Adrenal gland (tissue), 12 donors: ENCODE data around the gene TRAPPC12. TPM values are rescaled to one million over a fixed set of nuclear protein-coding genes. Genes with fewer than 3 reads are reported as not detected.
"Not testable (repeated sequence)": the region's sequence is repeated elsewhere in the genome, so short reads cannot be mapped to it uniquely, and the experiment has no call there.

Experiments used
- DNase-seq, 7 donors: peaks; one replicate each; pipeline ENCODE4 v3.0.0-alpha.2; 2019 to 2020
- H3K27ac ChIP-seq, 5 donors: fragments of 200-600 bp; sonication (generic) in 4 of 5; 1 replicate in 3 of 5; 2 replicates in 2 of 5; pipeline versions ENCODE4 v1.5.1 to v1.8.0; 2016 to 2020; ENCODE audit warnings: mild to moderate bottlenecking in 1 of 5
- H3K27me3 ChIP-seq: fragments of 200-600 bp; 2 replicates; pipeline ENCODE4 v1.8.0; 2021
- H3K36me3 ChIP-seq, 2 donors: fragments of 200-600 bp; replicated peaks in 1 of 2; 1 replicate in 1 of 2; 2 replicates in 1 of 2; pipeline versions ENCODE4 v1.5.1 to v1.8.0; 2018 to 2022
- H3K4me1 ChIP-seq, 2 donors: fragments of 200-600 bp; replicated peaks in 1 of 2; 1 replicate in 1 of 2; 2 replicates in 1 of 2; pipeline versions ENCODE4 v1.5.1 to v1.8.0; 2018 to 2021
- H3K4me3 ChIP-seq, 4 donors: fragments of 200-600 bp; sonication (generic) in 3 of 4; one replicate each; pipeline ENCODE4 v1.5.1; 2016 to 2018
- H3K9me3 ChIP-seq, 3 donors: fragments of 200-600 bp; sonication (generic) in 1 of 3; replicated peaks in 1 of 3; 1 replicate in 2 of 3; 2 replicates in 1 of 3; pipeline versions ENCODE4 v1.5.1 to v1.8.0; 2016 to 2021
- CTCF ChIP-seq, 6 experiments: fragments of 450-650 bp in 4 of 6; fragments of 200-600 bp in 2 of 6; sonication (generic) in 1 of 6; IDR thresholded peaks; 1 replicate in 5 of 6; 2 replicates in 1 of 6; pipeline versions ENCODE4 v1.5.1 to v1.8.0; 2016 to 2021; ENCODE audit warnings: antibody characterized with exemption in 6 of 6, mild to moderate bottlenecking in 2 of 6, moderate library complexity in 1 of 6
- POLR2A ChIP-seq, 2 donors: fragments of 450-650 bp; IDR thresholded peaks; one replicate each; pipeline ENCODE4 v1.6.1; 2017; ENCODE audit warnings: antibody characterized with exemption in 2 of 2, mild to moderate bottlenecking in 2 of 2, moderate library complexity in 1 of 2
- WGBS, 4 donors: extraction: QIAGEN DNeasy Blood & Tissue Kit in 2 of 4; methylation state at CpG; one replicate each; pipeline versions ENCODE4 v1.1.5 to v1.1.7; 2013 to 2017; 5-methylcytosine and 5-hydroxymethylcytosine counted together
- intact Hi-C, 2 donors: fragments of 100-400 bp; cut with DNase I; formaldehyde crosslinking; loops; one replicate each; pipeline versions ENCODE4 v1.14.1 to v1.15.0; 2022 to 2023
- polyA plus RNA-seq, 3 donors: library from polyadenylated mRNA; stranded (reverse); fragments of 200-250 nt in 2 of 3; fragments of 350-450 nt in 1 of 3; fragmentation: Illumina TruSeq in 1 of 3; extraction: RNeasy Lipid Tissue Mini Kit (QIAGEN cat#74804) in 1 of 3; gene quantifications; one replicate each; pipeline ENCODE4 v1.2.3, GENCODE V29; 2013 to 2014
- total RNA-seq, 9 donors: library from RNA; depleted of rRNA in 4 of 9; stranded (reverse); fragments of >200 nt in 4 of 9; fragments of 120-200 nt in 1 of 9; fragmentation: NEBNext Ultra II Directional in 1 of 9; extraction: Animal tissue kit (Norgen Biotek cat#: 25700) in 1 of 9; gene quantifications; one replicate each; pipeline versions ENCODE4 v1.1.0 to v1.2.4, GENCODE V29; 2013 to 2023
- donor health status: healthy with polysubstance abuse.
- donor health status: Bipolar disorder and iron deficiency.
- donor health status: DM: yes; HTN: yes; CAD: no.
- donor health status: DM: no; HTN: no; CAD: no.
- donor health status: DM: no; HTN: no; CAD: no.
- donor health status: DM: yes; HTN: yes; CAD: no.

TRAPPC12 gene
- total and polyA plus RNA-seq, 12 donors = 58.3 to 334 (median 99.5) TPM

DNA sequence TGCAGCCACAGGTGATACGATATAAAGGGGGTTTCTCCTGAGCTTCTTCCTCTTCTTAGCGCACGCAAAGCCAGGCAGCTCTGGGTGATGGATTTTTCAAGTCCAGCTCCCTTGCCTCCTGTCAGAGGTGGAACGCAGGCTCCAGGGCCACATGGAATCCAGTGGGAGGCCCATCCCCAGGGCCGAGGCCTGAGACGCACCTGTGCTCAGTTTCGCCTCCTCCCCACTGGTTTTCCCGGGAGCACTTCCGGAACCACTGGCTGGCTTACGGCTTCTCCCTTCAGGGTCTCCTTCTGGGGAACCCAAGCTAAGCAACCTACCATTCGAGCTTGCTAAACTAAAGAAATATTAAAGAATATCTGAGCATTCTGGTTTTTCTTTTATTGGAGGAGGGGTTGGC lies 63.6 kb downstream of the TRAPPC12 start:
- Histone ChIP-seq H3K9me3 (no peaks in the 10 kb centered on the region), H3K27me3 (no peaks in the 10 kb centered on the region), H3K4me3 (no peak overlapping the region), H3K4me1 (no peaks in the 10 kb centered on the region), H3K36me3 (peaks cover 0 to 40% of the 10 kb centered on the region in 2 donors), H3K27ac (no peak overlapping the region)
- DNase-seq = peak in 1 of 7 donors; percentile 29
- intact Hi-C loops = loop anchor here in 1 of 2 donors (10.0 kb wide), 1 partner anchor 202 kb away; no protein-coding TSS in a partner anchor
- TF ChIP-seq CTCF (IDR thresholded peaks at IDR 0.05) = no peak
- 97 to 100% (median 97%) methylated on average over 11 of the region's 11 CpGs for WGBS, 4 donors

- H3K9me3 ChIP-seq = no peaks in the 10 kb centered on the region
- no peak overlapping the region for H3K27ac ChIP-seq
- H3K4me1 ChIP-seq = no peaks in the 10 kb centered on the region
- no peak overlapping the region for H3K4me3 ChIP-seq
- intact Hi-C loops = loop anchor here in 1 of 2 donors (10.0 kb wide), 1 partner anchor 201 kb away; no protein-coding TSS in a partner anchor
- H3K36me3 ChIP-seq = peaks cover 0 to 40% of the 10 kb centered on the region in 2 donors
- TF ChIP-seq POLR2A (IDR thresholded peaks at IDR 0.05) (no peak), CTCF (IDR thresholded peaks at IDR 0.05) (no peak)
- H3K27me3 ChIP-seq = no peaks in the 10 kb centered on the region
- DNase-seq = peak in 1 of 7 donors; percentile 46
- WGBS, 4 donors = 87 to 91% (median 90%) methylated on average over 17 to 18 of the region's 18 CpGs
These were observed 64.1 kb downstream of the TRAPPC12 start for GRCh38 chr2:3443506-3444084.

- TF ChIP-seq POLR2A (IDR thresholded peaks at IDR 0.05) (no peak), CTCF (IDR thresholded peaks at IDR 0.05) (no peak)
- peak in 1 of 7 donors; percentile 44 for DNase-seq
- Histone ChIP-seq H3K36me3 (peaks cover 0 to 49% of the 10 kb centered on the region in 2 donors), H3K27ac (no peak overlapping the region), H3K9me3 (no peaks in the 10 kb centered on the region), H3K27me3 (no peaks in the 10 kb centered on the region), H3K4me1 (peaks cover 0 to 4% of the 10 kb centered on the region in 2 donors), H3K4me3 (no peak overlapping the region)
- intact Hi-C loops = loop anchor here in 1 of 2 donors (10.0 kb wide), 1 partner anchor 199 kb away; no protein-coding TSS in a partner anchor
- 93 to 95% (median 94%) methylated on average over 10 to 11 of the region's 11 CpGs for WGBS, 4 donors
These were observed 66.4 kb downstream of the TRAPPC12 start for GRCh38 chr2:3445891-3446290.

- H3K4me1 ChIP-seq = peaks cover 0 to 4% of the 10 kb centered on the region in 2 donors
- peak in 1 of 7 donors; percentile 43 for DNase-seq
- no peaks in the 10 kb centered on the region for H3K27me3 ChIP-seq
- H3K9me3 ChIP-seq = no peaks in the 10 kb centered on the region
- intact Hi-C loops = loop anchor here in 1 of 2 donors (10.0 kb wide), 1 partner anchor 198 kb away; no protein-coding TSS in a partner anchor
- WGBS, 4 donors = 96 to 99% (median 99%) methylated on average over 10 of the region's 10 CpGs
- H3K4me3 ChIP-seq = no peak overlapping the region
- no peak overlapping the region for H3K27ac ChIP-seq
- peaks cover 0 to 49% of the 10 kb centered on the region in 2 donors for H3K36me3 ChIP-seq
- no peak for TF ChIP-seq CTCF (IDR thresholded peaks at IDR 0.05)
- TF ChIP-seq POLR2A (IDR thresholded peaks at IDR 0.05) = no peak
These were observed 66.9 kb downstream of the TRAPPC12 start for GRCh38 chr2:3446381-3446780.

DNA sequence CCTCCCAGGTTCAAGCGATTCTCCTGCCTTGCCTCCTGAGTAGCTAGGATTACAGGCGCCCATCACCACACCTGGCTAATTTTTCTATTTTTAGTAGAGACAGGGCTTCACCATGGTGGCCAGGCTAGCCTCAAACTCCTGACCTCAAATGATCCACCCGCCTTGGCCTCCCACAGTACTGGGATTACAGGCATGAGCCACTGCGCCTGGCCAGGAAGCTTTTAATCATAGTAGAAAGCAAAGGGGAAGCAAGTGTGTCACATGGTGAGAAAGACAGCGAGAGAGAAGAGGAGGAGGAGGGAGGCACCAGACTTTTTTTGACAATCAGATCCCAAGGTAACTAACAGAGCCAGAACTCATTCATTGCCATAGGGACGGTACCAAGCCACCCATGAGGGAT lies 67.7 kb downstream of the TRAPPC12 start:
- Histone ChIP-seq H3K36me3 (peaks cover 0 to 49% of the 10 kb centered on the region in 2 donors), H3K27ac (peak overlapping the region in 2 of 5 donors; percentile 48 to 57)
- not testable (repeated sequence) for H3K4me3 ChIP-seq, H3K27me3 ChIP-seq, H3K4me1 ChIP-seq, H3K9me3 ChIP-seq
- DNase-seq = peak in 1 of 7 donors; percentile 55
- intact Hi-C loops = loop anchor here in 1 of 2 donors (10.0 kb wide), 1 partner anchor 198 kb away; no protein-coding TSS in a partner anchor
- WGBS, 4 donors = 81 to 92% (median 81%) methylated on average over 6 of the region's 6 CpGs
